Measurements from ENCODE around the gene TCEANC2.

GRCh38 chr1:54114955-54115354 lies 61.5 kb downstream of the TCEANC2 start:
- TF ChIP-seq MXI1 (conservative IDR thresholded peaks at IDR 0.05; ENCODE audit: poor library complexity, severe bottlenecking): no peak
- TF ChIP-seq CTCF (IDR thresholded peaks at IDR 0.05; ENCODE audit: poor library complexity, severe bottlenecking): no peak
- TF ChIP-seq EP300 (conservative IDR thresholded peaks at IDR 0.05; ENCODE audit: poor library complexity, severe bottlenecking): no peak
- TF ChIP-seq EZH2 (IDR thresholded peaks at IDR 0.05; ENCODE audit: borderline replicate concordance, insufficient read depth, low read length, poor library complexity, severe bottlenecking): no peak
- TF ChIP-seq, protein P1, sequence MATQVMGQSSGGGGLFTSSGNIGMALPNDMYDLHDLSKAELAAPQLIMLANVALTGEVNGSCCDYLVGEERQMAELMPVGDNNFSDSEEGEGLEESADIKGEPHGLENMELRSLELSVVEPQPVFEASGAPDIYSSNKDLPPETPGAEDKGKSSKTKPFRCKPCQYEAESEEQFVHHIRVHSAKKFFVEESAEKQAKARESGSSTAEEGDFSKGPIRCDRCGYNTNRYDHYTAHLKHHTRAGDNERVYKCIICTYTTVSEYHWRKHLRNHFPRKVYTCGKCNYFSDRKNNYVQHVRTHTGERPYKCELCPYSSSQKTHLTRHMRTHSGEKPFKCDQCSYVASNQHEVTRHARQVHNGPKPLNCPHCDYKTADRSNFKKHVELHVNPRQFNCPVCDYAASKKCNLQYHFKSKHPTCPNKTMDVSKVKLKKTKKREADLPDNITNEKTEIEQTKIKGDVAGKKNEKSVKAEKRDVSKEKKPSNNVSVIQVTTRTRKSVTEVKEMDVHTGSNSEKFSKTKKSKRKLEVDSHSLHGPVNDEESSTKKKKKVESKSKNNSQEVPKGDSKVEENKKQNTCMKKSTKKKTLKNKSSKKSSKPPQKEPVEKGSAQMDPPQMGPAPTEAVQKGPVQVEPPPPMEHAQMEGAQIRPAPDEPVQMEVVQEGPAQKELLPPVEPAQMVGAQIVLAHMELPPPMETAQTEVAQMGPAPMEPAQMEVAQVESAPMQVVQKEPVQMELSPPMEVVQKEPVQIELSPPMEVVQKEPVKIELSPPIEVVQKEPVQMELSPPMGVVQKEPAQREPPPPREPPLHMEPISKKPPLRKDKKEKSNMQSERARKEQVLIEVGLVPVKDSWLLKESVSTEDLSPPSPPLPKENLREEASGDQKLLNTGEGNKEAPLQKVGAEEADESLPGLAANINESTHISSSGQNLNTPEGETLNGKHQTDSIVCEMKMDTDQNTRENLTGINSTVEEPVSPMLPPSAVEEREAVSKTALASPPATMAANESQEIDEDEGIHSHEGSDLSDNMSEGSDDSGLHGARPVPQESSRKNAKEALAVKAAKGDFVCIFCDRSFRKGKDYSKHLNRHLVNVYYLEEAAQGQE (IDR thresholded peaks at IDR 0.05; ENCODE audit: borderline replicate concordance): no peak
- no peak for TF ChIP-seq POLR2AphosphoS5 (IDR thresholded peaks at IDR 0.05)
- TF ChIP-seq RAD21 (conservative IDR thresholded peaks at IDR 0.05): no peak
- TF ChIP-seq TAF1 (IDR thresholded peaks at IDR 0.05; ENCODE audit: low read depth): no peak
- TF ChIP-seq SMC3 (conservative IDR thresholded peaks at IDR 0.05; ENCODE audit: poor library complexity): no peak
